KMS-11 (cell line): ENCODE results near the gene PEX19.

ENCODE experiments used
- H2AFZ ChIP-seq: fragments of 200-600 bp; sonication (generic); 2 replicates; pipeline ENCODE4 v1.6.1; 2016; ENCODE audit warnings: antibody characterized with exemption, mixed run types, low read depth
- H3K27ac ChIP-seq: fragments of 200-600 bp; sonication (generic); 2 replicates; pipeline ENCODE4 v1.6.1; 2016; ENCODE audit warnings: mild to moderate bottlenecking, mixed run types
- H3K27me3 ChIP-seq: fragments of 200-600 bp; sonication (generic); 2 replicates; pipeline ENCODE4 v1.6.1; 2017; ENCODE audit warnings: mild to moderate bottlenecking, low read depth, mixed run types, moderate library complexity; ENCODE audit not compliant: insufficient read depth
- H3K36me3 ChIP-seq: fragments of 200-600 bp; sonication (generic); 2 replicates; pipeline ENCODE4 v1.6.1; 2017; ENCODE audit warnings: mild to moderate bottlenecking, mixed run types; ENCODE audit not compliant: insufficient read depth
- H3K4me1 ChIP-seq: fragments of 200-600 bp; sonication (generic); 2 replicates; pipeline ENCODE4 v1.6.1; 2016; ENCODE audit warnings: mild to moderate bottlenecking, low read depth, mixed run types; ENCODE audit not compliant: poor library complexity, severe bottlenecking
- H3K4me2 ChIP-seq: fragments of 200-600 bp; sonication (generic); 2 replicates; pipeline ENCODE4 v1.7.0; 2016; ENCODE audit warnings: mild to moderate bottlenecking, mixed run types
- H3K4me3 ChIP-seq: fragments of 200-600 bp; sonication (generic); IDR thresholded peaks from 2 replicates; pipeline ENCODE4 v1.6.1; 2017; ENCODE audit warnings: low read depth, low read length, mixed read lengths; ENCODE audit not compliant: insufficient read depth
- H3K79me2 ChIP-seq: fragments of 200-600 bp; sonication (generic); 2 replicates; pipeline ENCODE4 v1.6.1; 2016; ENCODE audit warnings: low read depth, mixed run types; ENCODE audit not compliant: insufficient read depth
- H3K9ac ChIP-seq: fragments of 200-600 bp; sonication (generic); 2 replicates; pipeline ENCODE4 v1.6.1; 2016; ENCODE audit warnings: mild to moderate bottlenecking, mixed run types
- H4K20me1 ChIP-seq: fragments of 200-600 bp; sonication (generic); 2 replicates; pipeline ENCODE4 v1.6.1; 2016; ENCODE audit warnings: mild to moderate bottlenecking, mixed run types; ENCODE audit not compliant: insufficient read depth
- TF ChIP-seq, protein P1 (sequence below): fragments of 200-600 bp; sonication (generic); conservative IDR thresholded peaks from 2 replicates; pipeline ENCODE4 v1.6.1; 2017; ENCODE audit warnings: low read depth, mild to moderate bottlenecking, antibody characterized with exemption, low read length, moderate library complexity, mixed read lengths

The PEX19 gene

DNA sequence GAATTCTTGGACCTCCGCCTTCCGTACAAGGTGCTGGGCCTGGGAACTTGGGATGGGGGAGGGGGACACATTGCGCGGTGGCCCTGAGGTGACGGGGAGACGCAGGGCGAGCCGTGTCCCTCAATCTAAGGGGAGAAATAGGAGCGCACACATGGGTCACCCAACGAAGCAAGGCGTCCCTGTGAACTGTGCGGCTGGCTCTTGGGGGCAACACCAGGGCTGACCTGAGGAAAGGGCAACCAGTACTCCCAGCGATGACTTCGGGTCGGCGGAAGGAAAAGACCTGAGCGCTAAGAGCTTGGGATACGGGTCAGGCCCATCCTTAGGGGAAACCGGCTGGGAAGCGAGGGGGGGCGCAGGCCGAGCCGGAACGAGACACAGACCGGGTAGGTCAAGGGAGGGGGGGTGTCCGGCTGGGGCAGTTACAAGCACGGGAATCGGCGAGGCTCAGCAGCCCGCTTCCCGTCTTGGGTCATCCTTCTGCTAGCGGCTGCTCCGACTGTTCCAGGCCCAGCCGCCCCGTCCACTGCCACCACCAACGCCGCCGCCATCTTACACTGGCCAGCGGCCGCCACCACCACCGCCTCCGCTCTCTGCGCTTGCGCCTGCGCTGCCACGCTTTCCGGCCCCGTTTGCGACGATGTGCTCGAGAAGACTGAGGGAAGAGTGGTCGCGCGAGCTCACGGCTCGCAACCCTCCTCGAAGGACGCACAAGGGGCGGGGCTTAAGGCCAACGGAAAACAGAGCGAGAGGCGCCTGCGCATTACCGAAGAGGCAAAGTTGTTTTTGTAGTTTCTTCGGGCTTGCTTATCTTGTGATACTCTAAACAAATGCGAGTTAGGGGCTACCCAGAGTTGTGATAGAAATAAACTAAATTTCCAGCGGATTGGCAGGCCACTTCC lies 22.8 kb downstream of the PEX19 start, which contains the start of gene DCAF8:
Gene DCAF8, minus strand, starts transcription at position 657 of the 902 bp plus-strand sequence. CDS start 18,541 bp downstream, outside the sequence.
- H3K4me2 ChIP-seq, result peak within 1 kb of the TSS; percentile 71
- peaks cover 50% of the 10 kb centered on the region for H3K79me2 ChIP-seq
- H3K36me3 ChIP-seq, result no peaks in the 10 kb centered on the region
- no peaks in the 10 kb centered on the region for H3K27me3 ChIP-seq
- H3K27ac ChIP-seq, result peak within 1 kb of the TSS; percentile 81
- peak within 1 kb of the TSS; percentile 100 for H3K4me3 ChIP-seq
- TF ChIP-seq, protein P1, sequence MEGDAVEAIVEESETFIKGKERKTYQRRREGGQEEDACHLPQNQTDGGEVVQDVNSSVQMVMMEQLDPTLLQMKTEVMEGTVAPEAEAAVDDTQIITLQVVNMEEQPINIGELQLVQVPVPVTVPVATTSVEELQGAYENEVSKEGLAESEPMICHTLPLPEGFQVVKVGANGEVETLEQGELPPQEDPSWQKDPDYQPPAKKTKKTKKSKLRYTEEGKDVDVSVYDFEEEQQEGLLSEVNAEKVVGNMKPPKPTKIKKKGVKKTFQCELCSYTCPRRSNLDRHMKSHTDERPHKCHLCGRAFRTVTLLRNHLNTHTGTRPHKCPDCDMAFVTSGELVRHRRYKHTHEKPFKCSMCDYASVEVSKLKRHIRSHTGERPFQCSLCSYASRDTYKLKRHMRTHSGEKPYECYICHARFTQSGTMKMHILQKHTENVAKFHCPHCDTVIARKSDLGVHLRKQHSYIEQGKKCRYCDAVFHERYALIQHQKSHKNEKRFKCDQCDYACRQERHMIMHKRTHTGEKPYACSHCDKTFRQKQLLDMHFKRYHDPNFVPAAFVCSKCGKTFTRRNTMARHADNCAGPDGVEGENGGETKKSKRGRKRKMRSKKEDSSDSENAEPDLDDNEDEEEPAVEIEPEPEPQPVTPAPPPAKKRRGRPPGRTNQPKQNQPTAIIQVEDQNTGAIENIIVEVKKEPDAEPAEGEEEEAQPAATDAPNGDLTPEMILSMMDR, result no peak; the same call in 1 of the 2 replicates
- no peaks in the 10 kb centered on the region for H4K20me1 ChIP-seq
- H3K4me1 ChIP-seq, result peaks cover 51% of the 10 kb centered on the region
- peak within 1 kb of the TSS; percentile 34 for H2AFZ ChIP-seq
- peak within 1 kb of the TSS; percentile 91 for H3K9ac ChIP-seq

DNA sequence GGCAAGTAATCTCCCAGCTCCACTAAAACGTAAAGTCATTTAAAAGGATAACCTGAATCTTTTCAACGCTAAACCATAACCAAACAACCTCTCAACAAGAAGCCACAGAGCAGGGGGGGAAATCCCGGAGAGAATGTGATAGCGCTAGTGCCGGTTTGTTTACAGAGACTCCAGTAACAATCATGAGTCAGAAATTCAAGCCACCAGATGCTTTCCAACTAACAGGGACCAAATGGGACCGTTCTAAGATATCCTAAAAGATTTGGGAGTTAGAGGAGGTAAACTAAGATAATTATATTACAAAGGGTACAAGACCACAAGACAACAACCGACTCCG lies 23.4 kb downstream of the PEX19 start:
- H3K4me2 ChIP-seq, result peak overlapping the region; percentile 71
- no peaks in the 10 kb centered on the region for H3K27me3 ChIP-seq
- H3K79me2 ChIP-seq, result peaks cover 57% of the 10 kb centered on the region
- H3K27ac ChIP-seq, result peak overlapping the region; percentile 81
- H4K20me1 ChIP-seq, result no peaks in the 10 kb centered on the region
- TF ChIP-seq, protein P1, result no peak
- peak overlapping the region; percentile 100 for H3K4me3 ChIP-seq
- no peaks in the 10 kb centered on the region for H3K36me3 ChIP-seq
- H3K9ac ChIP-seq, result peak overlapping the region; percentile 91
- H2AFZ ChIP-seq, result peak overlapping the region; percentile 34
- peaks cover 57% of the 10 kb centered on the region for H3K4me1 ChIP-seq

- Histone ChIP-seq H2AFZ (no peak overlapping the region), H3K4me1 (peaks cover 57% of the 10 kb centered on the region), H3K4me3 (peak overlapping the region; percentile 100), H3K4me2 (peak overlapping the region; percentile 71), H4K20me1 (no peaks in the 10 kb centered on the region), H3K9ac (peak overlapping the region; percentile 91), H3K27me3 (no peaks in the 10 kb centered on the region), H3K79me2 (peaks cover 65% of the 10 kb centered on the region), H3K36me3 (no peaks in the 10 kb centered on the region), H3K27ac (peak overlapping the region; percentile 81)
- TF ChIP-seq, protein P1, result no peak
These were observed 24.2 kb downstream of the PEX19 start for GRCh38 chr1:160260406-160261382.

DNA sequence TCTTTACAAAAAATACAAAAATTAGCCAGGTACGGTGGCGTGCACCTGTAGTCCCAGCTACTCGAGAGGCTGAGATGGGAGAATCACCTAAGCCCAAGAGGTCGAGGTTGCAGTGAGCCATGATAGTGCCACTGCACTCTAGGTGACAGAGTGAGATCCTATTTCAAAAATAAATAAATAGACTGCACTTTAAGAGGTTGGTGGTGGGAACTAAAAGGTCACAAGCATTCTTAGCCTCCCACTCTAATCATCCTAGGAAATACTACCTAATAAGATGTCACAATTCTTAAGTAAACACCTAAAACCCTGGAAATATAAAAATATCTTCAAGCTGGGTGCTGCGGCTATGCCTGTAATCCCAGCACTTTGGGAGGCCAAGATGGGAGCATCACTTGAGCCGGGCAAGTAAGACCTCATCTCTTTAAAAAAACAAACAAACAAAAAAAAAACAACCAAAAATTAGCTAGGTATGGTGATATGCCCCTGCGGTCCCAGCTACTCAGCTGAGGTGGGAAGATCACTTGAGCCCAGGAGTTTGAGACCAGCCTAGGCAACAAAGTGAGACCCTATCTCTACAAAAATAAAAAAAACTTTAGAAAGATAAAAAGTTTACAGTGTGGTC lies 26.6 kb downstream of the PEX19 start:
- Histone ChIP-seq H3K79me2 (peaks cover 73% of the 10 kb centered on the region), H3K4me1 (peaks cover 43% of the 10 kb centered on the region), H2AFZ (no peak overlapping the region), H3K4me3 (no peak overlapping the region), H3K36me3 (no peaks in the 10 kb centered on the region), H3K27ac (no peak overlapping the region), H3K9ac (no peak overlapping the region), H4K20me1 (no peaks in the 10 kb centered on the region), H3K27me3 (no peaks in the 10 kb centered on the region), H3K4me2 (no peak overlapping the region)
- TF ChIP-seq, protein P1, result no peak
